Smooth muscle cell of trachea (primary cell): ENCODE data around the gene TREH. TPM values are rescaled to one million over a fixed set of nuclear protein-coding genes. Genes with fewer than 3 reads are reported as not detected.

Experiments used
- total RNA-seq: library from RNA; depleted of rRNA; stranded (reverse); fragments of >200 nt; gene quantifications from 2 replicates; pipeline ENCODE4 v1.2.1, GENCODE V29; 2014

Gene TREH, protein sequence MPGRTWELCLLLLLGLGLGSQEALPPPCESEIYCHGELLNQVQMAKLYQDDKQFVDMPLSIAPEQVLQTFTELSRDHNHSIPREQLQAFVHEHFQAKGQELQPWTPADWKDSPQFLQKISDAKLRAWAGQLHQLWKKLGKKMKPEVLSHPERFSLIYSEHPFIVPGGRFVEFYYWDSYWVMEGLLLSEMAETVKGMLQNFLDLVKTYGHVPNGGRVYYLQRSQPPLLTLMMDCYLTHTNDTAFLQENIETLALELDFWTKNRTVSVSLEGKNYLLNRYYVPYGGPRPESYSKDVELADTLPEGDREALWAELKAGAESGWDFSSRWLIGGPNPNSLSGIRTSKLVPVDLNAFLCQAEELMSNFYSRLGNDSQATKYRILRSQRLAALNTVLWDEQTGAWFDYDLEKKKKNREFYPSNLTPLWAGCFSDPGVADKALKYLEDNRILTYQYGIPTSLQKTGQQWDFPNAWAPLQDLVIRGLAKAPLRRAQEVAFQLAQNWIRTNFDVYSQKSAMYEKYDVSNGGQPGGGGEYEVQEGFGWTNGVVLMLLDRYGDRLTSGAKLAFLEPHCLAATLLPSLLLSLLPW
- total RNA-seq, result not detected in 2 replicates

DNA sequence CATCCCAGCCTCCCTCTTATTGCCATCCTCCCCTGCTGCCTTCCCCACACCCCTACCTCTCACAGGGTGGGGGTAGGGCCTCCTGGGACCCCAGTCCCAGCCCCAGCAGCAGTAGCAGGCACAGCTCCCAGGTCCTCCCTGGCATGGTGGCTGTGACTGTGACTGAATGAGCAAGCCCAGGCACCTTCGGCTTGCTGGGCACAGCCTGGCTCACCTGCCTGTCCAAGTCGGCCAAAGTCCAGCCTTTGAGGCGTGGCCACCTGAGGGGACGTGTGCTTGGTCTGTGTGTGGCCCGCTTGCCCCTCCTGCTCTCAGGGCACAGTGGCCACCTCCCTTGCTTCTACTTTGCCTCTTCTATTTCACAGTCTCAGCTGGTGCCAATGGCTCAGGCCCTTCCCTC is at the start of gene TREH:
Gene TREH (minus strand): TSS at position 168 of the 400 bp plus-strand sequence. CDS start 23 bp downstream, at position 145.

GRCh38 chr11:118607401-118608359 is 71.8 kb downstream of the TREH start, which contains the start of gene PHLDB1:
Gene PHLDB1 (plus strand): TSS chr11:118607615. CDS start chr11:118613837, 6,222 bp downstream.

Other genes with a start within 250 kb of the TREH start
- gene KMT2A, start 243.2 kb downstream of the TREH start, total RNA-seq, result 30.3 and 48.0 TPM in 2 replicates
- 0.15 and 1.3 TPM in 2 replicates for gene TTC36, start 152.2 kb downstream of the TREH start, total RNA-seq
- gene TMEM25, start 148.5 kb downstream of the TREH start, total RNA-seq, result 8.6 and 22.7 TPM in 2 replicates
- 33.6 and 36.8 TPM in 2 replicates for gene IFT46, start 113.7 kb downstream of the TREH start, total RNA-seq
- 138 and 147 TPM in 2 replicates for gene ARCN1, start 107.2 kb downstream of the TREH start, total RNA-seq
- 77.2 and 103 TPM in 2 replicates for gene PHLDB1, start 72.0 kb downstream of the TREH start, total RNA-seq
- gene DDX6, start 111.5 kb upstream of the TREH start, total RNA-seq, result 131 and 157 TPM in 2 replicates
- gene CXCR5, start 204.2 kb upstream of the TREH start, total RNA-seq, result under 0.01 TPM in 1 of 2 replicates, not detected in the other
- gene BCL9L, start 246.3 kb upstream of the TREH start, total RNA-seq, result 22.7 and 49.0 TPM in 2 replicates